Measurements from ENCODE around the gene KCNQ5. TPM values are rescaled to one million over a fixed set of nuclear protein-coding genes. Genes with fewer than 3 reads are reported as not detected.

The KCNQ5 gene
- total and polyA plus RNA-seq, 4 experiments from 2014 or later, result 1.0 to 4.2 (median 3.4) TPM; not detected in 1

GRCh38 chr6:72716916-72717315 is 95.1 kb downstream of the KCNQ5 start:
- no peaks in the 10 kb centered on the region for H3K36me3 ChIP-seq (ENCODE audit: insufficient read depth, low read length)
- H3K27ac Mint-ChIP-seq, result no peak overlapping the region
- ChIA-PET POLR2A (ENCODE audit: partially characterized antibody) (no interaction called here), CTCF (ENCODE audit: partially characterized antibody) (no interaction called here)
- no peaks in the 10 kb centered on the region for H3K4me1 Mint-ChIP-seq
- H3K9me3 Mint-ChIP-seq, result peaks cover 0 to 1% (median 0%) of the 10 kb centered on the region in 8 donors
- no peak overlapping the region for H3K27ac ChIP-seq (ENCODE audit: low read depth, low read length)
- no peak overlapping the region for H3K4me3 Mint-ChIP-seq
- DNase-seq, result no peak
- H3K4me1 ChIP-seq (ENCODE audit: insufficient read depth, low read length), result no peaks in the 10 kb centered on the region
- H3K4me3 ChIP-seq (ENCODE audit: low read length in 2 of 2), result no peak overlapping the region
- no peaks in the 10 kb centered on the region for H3K36me3 Mint-ChIP-seq
- H3K27me3 ChIP-seq (ENCODE audit: insufficient read depth, low read length), result no peaks in the 10 kb centered on the region
- H3K27me3 Mint-ChIP-seq, result no peaks in the 10 kb centered on the region
- intact Hi-C loops (cut with micrococcal nuclease), result no loop called here
- H3K9me3 ChIP-seq (ENCODE audit: control insufficient read depth in 1 of 2, low read length in 2 of 2), result no peaks in the 10 kb centered on the region

- Mint-ChIP-seq H3K4me3 (no peak overlapping the region), H3K36me3 (no peaks in the 10 kb centered on the region), H3K9me3 (no peaks in the 10 kb centered on the region), H3K27me3 (no peaks in the 10 kb centered on the region), H3K27ac (no peak overlapping the region), H3K4me1 (no peaks in the 10 kb centered on the region)
- intact Hi-C loops (cut with micrococcal nuclease), result no loop called here
- no peaks in the 10 kb centered on the region for H3K4me1 ChIP-seq (ENCODE audit: insufficient read depth, low read length)
- H3K4me3 ChIP-seq (ENCODE audit: low read length in 2 of 2), result no peak overlapping the region
- H3K9me3 ChIP-seq (ENCODE audit: control insufficient read depth in 1 of 2, low read length in 2 of 2), result no peaks in the 10 kb centered on the region
- ChIA-PET CTCF (ENCODE audit: partially characterized antibody) (no interaction called here), POLR2A (ENCODE audit: partially characterized antibody) (no interaction called here)
- no peak overlapping the region for H3K27ac ChIP-seq (ENCODE audit: low read depth, low read length)
- H3K36me3 ChIP-seq (ENCODE audit: insufficient read depth, low read length), result no peaks in the 10 kb centered on the region
- no peak for DNase-seq
- no peaks in the 10 kb centered on the region for H3K27me3 ChIP-seq (ENCODE audit: insufficient read depth, low read length)
These were observed 98.6 kb downstream of the KCNQ5 start for GRCh38 chr6:72720464-72720863.

- intact Hi-C loops (cut with micrococcal nuclease), result no loop called here
- H3K27ac Mint-ChIP-seq, result no peak overlapping the region
- no peaks in the 10 kb centered on the region for H3K9me3 Mint-ChIP-seq
- no peaks in the 10 kb centered on the region for H3K27me3 ChIP-seq (ENCODE audit: insufficient read depth, low read length)
- no peaks in the 10 kb centered on the region for H3K36me3 ChIP-seq (ENCODE audit: insufficient read depth, low read length)
- no peaks in the 10 kb centered on the region for H3K36me3 Mint-ChIP-seq
- no peak for DNase-seq
- no peak overlapping the region for H3K4me3 Mint-ChIP-seq
- H3K9me3 ChIP-seq (ENCODE audit: control insufficient read depth in 1 of 2, low read length in 2 of 2), result no peaks in the 10 kb centered on the region
- H3K27me3 Mint-ChIP-seq, result no peaks in the 10 kb centered on the region
- ChIA-PET POLR2A (ENCODE audit: partially characterized antibody) (no interaction called here), CTCF (ENCODE audit: partially characterized antibody) (no interaction called here)
- H3K4me1 ChIP-seq (ENCODE audit: insufficient read depth, low read length), result no peaks in the 10 kb centered on the region
- no peaks in the 10 kb centered on the region for H3K4me1 Mint-ChIP-seq
- H3K4me3 ChIP-seq (ENCODE audit: low read length in 2 of 2), result no peak overlapping the region
- no peak overlapping the region for H3K27ac ChIP-seq (ENCODE audit: low read depth, low read length)
These were observed 99.5 kb downstream of the KCNQ5 start for GRCh38 chr6:72721346-72721745.

GRCh38 chr6:72724545-72724944 is 102.7 kb downstream of the KCNQ5 start:
- Mint-ChIP-seq H3K27me3 (no peaks in the 10 kb centered on the region), H3K9me3 (peaks cover 0 to 5% (median 0%) of the 10 kb centered on the region in 8 donors), H3K27ac (no peak overlapping the region), H3K36me3 (no peaks in the 10 kb centered on the region), H3K4me3 (no peak overlapping the region), H3K4me1 (no peaks in the 10 kb centered on the region)
- Histone ChIP-seq H3K4me1 (ENCODE audit: insufficient read depth, low read length) (no peaks in the 10 kb centered on the region), H3K27me3 (ENCODE audit: insufficient read depth, low read length) (no peaks in the 10 kb centered on the region), H3K9me3 (ENCODE audit: control insufficient read depth in 1 of 2, low read length in 2 of 2) (no peaks in the 10 kb centered on the region), H3K27ac (ENCODE audit: low read depth, low read length) (no peak overlapping the region), H3K36me3 (ENCODE audit: insufficient read depth, low read length) (no peaks in the 10 kb centered on the region), H3K4me3 (ENCODE audit: low read length in 2 of 2) (no peak overlapping the region)
- intact Hi-C loops (cut with micrococcal nuclease), result no loop called here
- CTCF ChIA-PET (ENCODE audit: partially characterized antibody), result no interaction called here
- POLR2A ChIA-PET (ENCODE audit: partially characterized antibody), result no interaction called here
- no peak for DNase-seq

- H3K36me3 ChIP-seq (ENCODE audit: insufficient read depth, low read length), result no peaks in the 10 kb centered on the region
- ChIA-PET POLR2A (ENCODE audit: partially characterized antibody) (no interaction called here), CTCF (ENCODE audit: partially characterized antibody) (no interaction called here)
- H3K9me3 ChIP-seq (ENCODE audit: control insufficient read depth in 1 of 2, low read length in 2 of 2), result no peaks in the 10 kb centered on the region
- no peaks in the 10 kb centered on the region for H3K36me3 Mint-ChIP-seq
- H3K27me3 ChIP-seq (ENCODE audit: insufficient read depth, low read length), result no peaks in the 10 kb centered on the region
- H3K4me3 ChIP-seq (ENCODE audit: low read length in 2 of 2), result no peak overlapping the region
- no peaks in the 10 kb centered on the region for H3K4me1 Mint-ChIP-seq
- intact Hi-C loops (cut with micrococcal nuclease), result no loop called here
- H3K4me3 Mint-ChIP-seq, result no peak overlapping the region
- H3K27me3 Mint-ChIP-seq, result no peaks in the 10 kb centered on the region
- H3K27ac ChIP-seq (ENCODE audit: low read depth, low read length), result no peak overlapping the region
- H3K9me3 Mint-ChIP-seq, result peaks cover 0 to 5% (median 0%) of the 10 kb centered on the region in 8 donors
- H3K4me1 ChIP-seq (ENCODE audit: insufficient read depth, low read length), result no peaks in the 10 kb centered on the region
- DNase-seq, result no peak
- H3K27ac Mint-ChIP-seq, result no peak overlapping the region
These were observed 107.0 kb downstream of the KCNQ5 start for GRCh38 chr6:72728706-72729343.

GRCh38 chr6:72733045-72733444 is 111.2 kb downstream of the KCNQ5 start:
- H3K27ac Mint-ChIP-seq, result no peak overlapping the region

GRCh38 chr6:72738091-72738490 is 116.2 kb downstream of the KCNQ5 start:
- no peaks in the 10 kb centered on the region for H3K27me3 Mint-ChIP-seq
- no peak for DNase-seq
- H3K4me1 Mint-ChIP-seq, result peaks cover 0 to 4% (median 2%) of the 10 kb centered on the region in 4 donors
- Histone ChIP-seq H3K9me3 (ENCODE audit: control insufficient read depth in 1 of 2, low read length in 2 of 2) (no peaks in the 10 kb centered on the region), H3K4me1 (ENCODE audit: insufficient read depth, low read length) (no peaks in the 10 kb centered on the region), H3K4me3 (ENCODE audit: low read length in 2 of 2) (no peak overlapping the region), H3K36me3 (ENCODE audit: insufficient read depth, low read length) (no peaks in the 10 kb centered on the region), H3K27me3 (ENCODE audit: insufficient read depth, low read length) (no peaks in the 10 kb centered on the region), H3K27ac (ENCODE audit: low read depth, low read length) (no peak overlapping the region)
- H3K4me3 Mint-ChIP-seq, result no peak overlapping the region
- H3K9me3 Mint-ChIP-seq, result peaks cover 0 to 4% (median 0%) of the 10 kb centered on the region in 8 donors
- H3K36me3 Mint-ChIP-seq, result no peaks in the 10 kb centered on the region
- intact Hi-C loops (cut with micrococcal nuclease), result no loop called here
- no peak overlapping the region for H3K27ac Mint-ChIP-seq
- ChIA-PET POLR2A (ENCODE audit: partially characterized antibody) (no interaction called here), CTCF (ENCODE audit: partially characterized antibody) (no interaction called here)

More at GRCh38 chr6:72733045-72733444, 111.2 kb downstream of the KCNQ5 start:
- Histone ChIP-seq H3K4me3 (ENCODE audit: low read length in 2 of 2) (no peak overlapping the region), H3K27me3 (ENCODE audit: insufficient read depth, low read length) (no peaks in the 10 kb centered on the region), H3K4me1 (ENCODE audit: insufficient read depth, low read length) (no peaks in the 10 kb centered on the region), H3K27ac (ENCODE audit: low read depth, low read length) (no peak overlapping the region), H3K36me3 (ENCODE audit: insufficient read depth, low read length) (no peaks in the 10 kb centered on the region), H3K9me3 (ENCODE audit: control insufficient read depth in 1 of 2, low read length in 2 of 2) (no peaks in the 10 kb centered on the region)
- intact Hi-C loops (cut with micrococcal nuclease), result no loop called here
- CTCF ChIA-PET (ENCODE audit: partially characterized antibody), result no interaction called here
- Mint-ChIP-seq H3K36me3 (no peaks in the 10 kb centered on the region), H3K27me3 (no peaks in the 10 kb centered on the region), H3K9me3 (peaks cover 0 to 5% (median 0%) of the 10 kb centered on the region in 8 donors), H3K4me3 (no peak overlapping the region), H3K4me1 (no peaks in the 10 kb centered on the region)
- POLR2A ChIA-PET (ENCODE audit: partially characterized antibody), result no interaction called here
- no peak for DNase-seq

- intact Hi-C loops (cut with micrococcal nuclease), result no loop called here
- Histone ChIP-seq H3K36me3 (ENCODE audit: insufficient read depth, low read length) (no peaks in the 10 kb centered on the region), H3K9me3 (ENCODE audit: control insufficient read depth in 1 of 2, low read length in 2 of 2) (no peaks in the 10 kb centered on the region), H3K4me3 (ENCODE audit: low read length in 2 of 2) (no peak overlapping the region), H3K27ac (ENCODE audit: low read depth, low read length) (no peak overlapping the region), H3K27me3 (ENCODE audit: insufficient read depth, low read length) (no peaks in the 10 kb centered on the region), H3K4me1 (ENCODE audit: insufficient read depth, low read length) (no peaks in the 10 kb centered on the region)
- H3K9me3 Mint-ChIP-seq, result peaks cover 0 to 4% (median 0%) of the 10 kb centered on the region in 8 donors
- DNase-seq, result no peak
- peaks cover 0 to 4% (median 2%) of the 10 kb centered on the region in 4 donors for H3K4me1 Mint-ChIP-seq
- ChIA-PET CTCF (ENCODE audit: partially characterized antibody) (no interaction called here), POLR2A (ENCODE audit: partially characterized antibody) (no interaction called here)
- H3K36me3 Mint-ChIP-seq, result no peaks in the 10 kb centered on the region
- H3K27me3 Mint-ChIP-seq, result no peaks in the 10 kb centered on the region
- H3K27ac Mint-ChIP-seq, result no peak overlapping the region
- H3K4me3 Mint-ChIP-seq, result no peak overlapping the region
These were observed 117.5 kb downstream of the KCNQ5 start for GRCh38 chr6:72739368-72739779.

Measured in CD4-positive, alpha-beta memory T cell (primary cell).